ENCODE measurements around the gene OR5H15. TPM values are rescaled to one million over a fixed set of nuclear protein-coding genes. Genes with fewer than 3 reads are reported as not detected.

Gene OR5H15
- total RNA-seq, 4 donors from 2014 or later = not detected

GRCh38 chr3:98209244-98209643, 42.7 kb downstream of the OR5H15 start:
- Histone ChIP-seq H3K27me3 (no peaks in the 10 kb centered on the region), H3K27ac (no peak overlapping the region), H3K9me3 (no peaks in the 10 kb centered on the region), H3K36me3 (no peaks in the 10 kb centered on the region), H3K4me3 (no peak overlapping the region), H3K4me1 (no peaks in the 10 kb centered on the region)
- 77 to 79% methylated on average over 2 of the region's 2 CpGs for WGBS, 2 donors
- DNase-seq = no peak
- intact Hi-C loops (cut with DNase I) = no loop called here
- TF ChIP-seq, protein P1, sequence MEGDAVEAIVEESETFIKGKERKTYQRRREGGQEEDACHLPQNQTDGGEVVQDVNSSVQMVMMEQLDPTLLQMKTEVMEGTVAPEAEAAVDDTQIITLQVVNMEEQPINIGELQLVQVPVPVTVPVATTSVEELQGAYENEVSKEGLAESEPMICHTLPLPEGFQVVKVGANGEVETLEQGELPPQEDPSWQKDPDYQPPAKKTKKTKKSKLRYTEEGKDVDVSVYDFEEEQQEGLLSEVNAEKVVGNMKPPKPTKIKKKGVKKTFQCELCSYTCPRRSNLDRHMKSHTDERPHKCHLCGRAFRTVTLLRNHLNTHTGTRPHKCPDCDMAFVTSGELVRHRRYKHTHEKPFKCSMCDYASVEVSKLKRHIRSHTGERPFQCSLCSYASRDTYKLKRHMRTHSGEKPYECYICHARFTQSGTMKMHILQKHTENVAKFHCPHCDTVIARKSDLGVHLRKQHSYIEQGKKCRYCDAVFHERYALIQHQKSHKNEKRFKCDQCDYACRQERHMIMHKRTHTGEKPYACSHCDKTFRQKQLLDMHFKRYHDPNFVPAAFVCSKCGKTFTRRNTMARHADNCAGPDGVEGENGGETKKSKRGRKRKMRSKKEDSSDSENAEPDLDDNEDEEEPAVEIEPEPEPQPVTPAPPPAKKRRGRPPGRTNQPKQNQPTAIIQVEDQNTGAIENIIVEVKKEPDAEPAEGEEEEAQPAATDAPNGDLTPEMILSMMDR (IDR thresholded peaks at IDR 0.05) = no peak

DNA sequence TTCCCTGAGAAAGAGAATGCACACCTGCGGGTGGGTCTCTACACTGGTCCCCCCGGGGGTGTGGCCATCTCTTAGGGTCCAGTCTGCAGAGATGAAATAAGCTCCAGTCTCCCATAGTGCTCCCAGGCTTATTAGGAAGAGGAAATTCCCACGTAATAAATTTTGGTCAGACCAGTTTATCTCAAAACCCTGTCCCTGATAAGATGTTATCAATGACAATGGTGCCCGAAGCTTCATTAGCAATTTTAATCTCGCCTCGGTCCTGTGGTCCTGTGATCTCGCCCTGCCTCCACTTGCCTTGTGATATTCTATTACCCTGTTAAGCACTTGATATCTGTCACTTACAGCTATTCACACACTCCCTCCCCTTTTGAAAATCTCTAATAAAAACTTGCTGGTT, 46.8 kb downstream of the OR5H15 start:
- intact Hi-C loops (cut with DNase I) = no loop called here
- Histone ChIP-seq H3K27ac (no peak overlapping the region), H3K4me3 (no peak overlapping the region), H3K27me3 (no peaks in the 10 kb centered on the region), H3K9me3 (no peaks in the 10 kb centered on the region), H3K36me3 (no peaks in the 10 kb centered on the region), H3K4me1 (no peaks in the 10 kb centered on the region)
- WGBS, 2 donors = 36 to 49% methylated on average over 7 of the region's 7 CpGs
- no peak for DNase-seq
- TF ChIP-seq, protein P1 (IDR thresholded peaks at IDR 0.05) = no peak
- TF ChIP-seq POLR2A (IDR thresholded peaks at IDR 0.05) = no peak

DNA sequence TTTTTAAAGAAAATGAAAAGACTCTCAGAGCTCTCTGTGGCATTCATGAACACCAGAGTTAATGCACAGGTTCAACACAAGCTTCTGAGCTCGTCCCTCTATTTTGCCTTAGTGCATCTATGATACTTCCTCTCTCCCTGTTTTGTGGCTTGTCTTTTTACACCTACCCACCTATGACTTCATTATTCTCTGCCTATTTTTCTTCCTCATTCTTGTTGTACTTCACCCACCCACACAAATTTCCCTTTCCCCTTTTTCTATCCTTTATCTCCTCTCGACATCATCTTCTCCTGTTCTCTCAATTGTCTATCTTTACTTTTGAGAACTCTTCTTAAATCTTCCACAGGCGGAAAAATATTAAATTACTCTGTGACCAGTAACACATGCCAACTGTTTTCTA, 48.6 kb downstream of the OR5H15 start:
- WGBS, 2 donors = 57 to 60% methylated on average over 3 of the region's 3 CpGs
- Histone ChIP-seq H3K4me3 (no peak overlapping the region), H3K27me3 (no peaks in the 10 kb centered on the region), H3K36me3 (no peaks in the 10 kb centered on the region), H3K4me1 (no peaks in the 10 kb centered on the region), H3K9me3 (no peaks in the 10 kb centered on the region), H3K27ac (no peak overlapping the region)
- TF ChIP-seq POLR2A (IDR thresholded peaks at IDR 0.05) = no peak
- TF ChIP-seq, protein P1 (IDR thresholded peaks at IDR 0.05) = no peak
- intact Hi-C loops (cut with DNase I) = no loop called here
- DNase-seq = no peak

Other genes with a start within 250 kb of the OR5H15 start
- 10 to 100 TPM; 26.7 to 45.6 (median 41.1) TPM for gene RIOX2, start 194.3 kb upstream of the OR5H15 start, total RNA-seq
- gene GABRR3, start 131.4 kb upstream of the OR5H15 start, total RNA-seq = not detected
- gene OR5AC2, start 79.5 kb upstream of the OR5H15 start, total RNA-seq = not detected
- not detected for gene OR5H1, start 36.0 kb upstream of the OR5H15 start, total RNA-seq
- not detected for gene OR5H14, start 19.2 kb upstream of the OR5H15 start, total RNA-seq
- not detected for gene OR5H6, start 97.5 kb downstream of the OR5H15 start, total RNA-seq
- gene OR5H2, start 115.8 kb downstream of the OR5H15 start, total RNA-seq = not detected
- gene OR5K4, start 187.2 kb downstream of the OR5H15 start, total RNA-seq = not detected
- gene OR5K3, start 224.0 kb downstream of the OR5H15 start, total RNA-seq = not detected

Data from esophagus squamous epithelium (tissue), 5 donors.